Urothelium cell line (cell line): Measurements from ENCODE around the gene SUGT1.

Experiments
- DNase-seq: peaks from one replicate; pipeline ENCODE4 v3.0.0; 2011; ENCODE audit warnings: low spot score, mixed read lengths
- FAIRE-seq: peaks from 2 replicates; lab custom pipeline; 2011; peaks lifted over from hg19 to GRCh38; lab: Jason Lieb, UNC

SUGT1 gene

DNA sequence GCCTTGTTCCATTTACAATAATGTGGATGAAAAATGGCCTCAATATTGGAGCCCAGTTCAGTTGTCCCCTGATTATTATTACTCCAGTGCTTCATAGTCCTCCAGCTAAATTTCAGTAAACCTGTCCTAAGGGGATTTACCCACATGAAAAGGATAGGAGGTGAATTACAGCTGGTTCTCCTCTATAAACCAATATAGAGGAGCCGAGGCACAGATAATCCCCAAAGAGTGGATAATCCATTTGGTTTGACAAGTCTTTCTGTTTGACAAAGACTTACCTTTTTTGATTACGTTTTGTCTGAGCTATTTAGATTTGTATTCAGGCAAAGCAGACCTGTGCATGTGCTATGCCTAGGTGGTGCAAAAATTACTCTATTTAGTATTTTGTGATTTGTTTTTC is 84.3 kb downstream of the SUGT1 start:
- FAIRE-seq: no peak
- no peak for DNase-seq

- FAIRE-seq (no peak), DNase-seq (no peak)
Measured at GRCh38 chr13:52737451-52737850, 84.8 kb downstream of the SUGT1 start.

- DNase-seq (no peak), FAIRE-seq (no peak)
Measured at GRCh38 chr13:52737965-52738364, 85.3 kb downstream of the SUGT1 start.

GRCh38 chr13:52738719-52739467 is 86.3 kb downstream of the SUGT1 start:
- no peak for FAIRE-seq
- peak; percentile 42 for DNase-seq

DNA sequence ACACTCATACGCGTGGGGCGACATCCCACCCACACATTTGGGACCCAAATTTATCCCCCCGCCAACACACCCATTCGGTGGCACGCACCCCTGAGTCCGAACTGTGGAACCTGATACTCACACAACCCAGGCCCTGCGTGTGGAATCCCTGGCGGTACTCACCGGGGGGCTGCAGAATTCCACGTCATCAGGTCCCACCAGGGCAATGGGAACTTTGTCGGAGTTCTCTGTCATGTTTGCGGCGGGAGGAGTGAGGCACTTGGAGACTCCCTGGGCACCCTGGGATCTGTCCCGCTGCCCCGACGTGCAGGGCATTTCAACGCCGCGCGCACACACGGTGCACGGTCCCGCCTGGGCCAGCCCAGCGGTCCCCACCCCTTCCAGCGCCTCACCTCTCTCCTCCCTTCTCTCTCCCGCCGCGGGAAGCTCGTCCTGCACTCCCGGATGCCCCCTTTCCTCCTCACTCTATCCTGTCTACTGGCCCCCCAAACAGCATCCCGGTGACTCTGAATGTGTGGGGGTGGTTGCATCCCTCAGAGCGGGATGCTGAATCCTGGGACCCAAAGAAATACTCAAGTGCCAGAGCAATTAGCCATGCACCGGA is 86.9 kb downstream of the SUGT1 start, which contains the start of gene CNMD:
Gene CNMD (minus strand): TSS at position 353 of the 604 bp plus-strand sequence. CDS start 119 bp downstream, at position 234.
- DNase-seq (no peak), FAIRE-seq (no peak)

DNA sequence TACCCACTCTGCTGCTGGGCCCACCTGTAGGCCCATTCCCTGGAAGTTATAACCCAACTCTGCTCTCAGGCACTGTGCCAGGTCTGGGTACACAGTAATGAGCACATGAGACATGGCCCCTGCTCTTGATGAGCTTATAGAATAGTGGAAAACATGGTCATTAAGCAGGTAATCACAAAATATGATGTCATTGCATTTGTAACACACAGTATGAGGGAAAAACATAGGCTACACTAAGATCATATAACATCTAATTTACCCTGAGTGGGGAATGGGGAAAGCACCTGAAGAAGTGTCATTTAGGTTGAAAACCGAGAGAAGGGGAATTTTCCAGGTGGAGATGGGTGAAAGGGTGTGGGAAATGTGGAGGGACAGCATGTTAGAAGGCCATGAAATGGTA is 90.9 kb downstream of the SUGT1 start:
- DNase-seq (no peak), FAIRE-seq (no peak)

- FAIRE-seq (no peak), DNase-seq (no peak)
Measured at GRCh38 chr13:52743988-52744387, 91.4 kb downstream of the SUGT1 start.

GRCh38 chr13:52744842-52745375 is 92.3 kb downstream of the SUGT1 start:
- no peak for FAIRE-seq
- no peak for DNase-seq

DNA sequence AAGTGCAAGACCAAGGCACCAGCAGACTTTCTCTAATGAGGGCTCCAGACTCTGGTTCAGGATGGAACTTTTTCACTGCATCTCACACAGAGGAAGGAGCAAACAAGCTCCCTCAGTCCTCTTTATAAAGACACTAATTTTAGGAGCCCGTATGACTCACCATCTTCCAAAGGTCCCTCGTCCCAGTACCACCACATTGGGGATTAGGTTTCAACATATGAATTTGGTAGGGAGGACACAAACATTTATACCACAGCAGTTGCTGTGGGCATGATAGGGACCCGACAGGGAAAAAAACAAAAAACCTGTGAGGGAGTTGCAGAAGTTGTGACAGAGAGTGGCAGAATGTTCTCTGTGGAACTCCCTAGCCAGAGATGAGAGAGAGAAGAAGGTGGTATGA is 93.5 kb downstream of the SUGT1 start:
- no peak for FAIRE-seq

DNA sequence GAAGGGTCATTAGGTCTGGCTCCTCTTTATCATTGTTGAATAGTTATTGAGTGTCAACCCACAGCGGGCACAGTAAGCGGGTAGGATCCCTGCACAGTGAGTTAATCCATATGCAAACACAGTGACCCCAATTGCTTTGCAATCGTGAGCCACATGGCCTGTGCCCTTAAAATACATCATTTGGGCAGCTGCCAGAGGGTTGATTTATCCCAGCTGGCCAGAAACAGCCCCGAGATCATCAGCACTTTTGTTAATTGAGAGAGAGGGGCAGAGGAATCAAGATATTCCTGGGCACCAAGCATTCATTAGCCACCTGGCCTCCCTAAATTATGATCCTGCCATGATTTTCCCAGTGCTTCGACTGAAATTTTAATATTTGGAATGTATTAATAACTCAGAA is 96.8 kb downstream of the SUGT1 start:
- FAIRE-seq: no peak
- no peak for DNase-seq

More for the DNA sequence above, 93.5 kb downstream of the SUGT1 start:
- DNase-seq: no peak
